IPS DF 19.7 (cell line): ENCODE data around the gene DPEP1.

Experiments used
- DNase-seq: peaks from one replicate; pipeline ENCODE4 v3.0.0-alpha.2; 2013; ENCODE audit warnings: low read depth, low spot score

DPEP1 gene

GRCh38 chr16:89598199-89598598 is 15.2 kb upstream of the DPEP1 start:
- DNase-seq = no peak

- DNase-seq = no peak
These were observed 14.0 kb upstream of the DPEP1 start for GRCh38 chr16:89599451-89599858.

GRCh38 chr16:89599902-89600301 is 13.5 kb upstream of the DPEP1 start:
- DNase-seq = no peak

DNA sequence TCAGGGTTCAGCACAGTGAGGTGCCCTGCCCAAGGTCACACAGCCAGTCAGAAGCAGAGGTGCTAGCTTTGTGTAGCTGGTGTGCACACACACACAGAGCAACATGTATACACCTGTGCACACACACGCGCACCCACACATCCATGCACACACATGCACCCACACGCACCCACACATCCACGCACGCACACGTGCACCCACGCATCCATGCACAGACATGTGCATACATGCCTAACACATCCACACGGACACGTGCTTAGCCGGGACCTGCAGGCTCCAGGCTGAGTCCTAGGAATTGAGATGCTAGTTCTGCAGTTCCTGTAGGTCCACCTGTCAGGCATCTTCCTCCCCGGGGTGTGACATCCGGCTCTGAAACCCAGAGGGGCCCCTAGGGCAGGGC is 13.0 kb upstream of the DPEP1 start:
- DNase-seq = no peak

DNA sequence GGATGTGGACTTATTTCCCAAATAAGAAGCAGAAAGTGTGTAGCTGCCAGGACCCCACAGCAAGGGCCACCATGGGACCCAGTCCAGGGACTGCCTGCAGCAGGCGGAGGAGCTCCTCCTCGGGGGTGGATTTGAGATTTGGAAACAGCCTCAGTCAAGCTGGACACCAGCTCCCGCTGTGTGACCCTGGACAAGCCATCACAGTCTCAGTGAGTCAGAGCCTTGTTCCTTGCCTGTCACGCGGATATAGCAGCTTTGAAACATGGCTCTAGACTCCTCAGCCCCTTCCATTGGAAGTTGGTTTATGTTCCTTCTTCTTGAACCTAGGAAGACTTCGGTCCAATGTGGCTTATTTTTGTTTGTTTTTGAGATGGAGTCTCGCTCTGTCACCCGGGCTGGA is 12.5 kb upstream of the DPEP1 start:
- no peak for DNase-seq

DNA sequence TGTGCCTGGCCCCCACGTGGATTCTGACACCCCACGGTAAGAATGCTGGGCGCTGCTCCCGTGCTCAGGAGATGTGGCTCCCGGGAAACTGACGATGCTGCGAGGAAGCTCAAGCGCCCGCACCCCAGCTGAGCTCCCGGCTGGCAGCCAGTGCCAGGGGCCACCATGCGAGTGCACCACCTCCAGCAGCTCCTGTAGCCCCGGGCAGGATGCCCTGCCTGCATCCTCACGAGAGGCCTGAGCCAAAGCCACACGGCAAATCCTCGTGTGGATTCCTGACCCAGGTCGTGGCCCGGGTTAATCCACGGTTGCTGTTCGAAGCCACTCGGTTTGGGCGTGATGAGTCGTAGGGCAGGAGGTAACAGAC is 11.6 kb upstream of the DPEP1 start:
- DNase-seq = no peak

DNA sequence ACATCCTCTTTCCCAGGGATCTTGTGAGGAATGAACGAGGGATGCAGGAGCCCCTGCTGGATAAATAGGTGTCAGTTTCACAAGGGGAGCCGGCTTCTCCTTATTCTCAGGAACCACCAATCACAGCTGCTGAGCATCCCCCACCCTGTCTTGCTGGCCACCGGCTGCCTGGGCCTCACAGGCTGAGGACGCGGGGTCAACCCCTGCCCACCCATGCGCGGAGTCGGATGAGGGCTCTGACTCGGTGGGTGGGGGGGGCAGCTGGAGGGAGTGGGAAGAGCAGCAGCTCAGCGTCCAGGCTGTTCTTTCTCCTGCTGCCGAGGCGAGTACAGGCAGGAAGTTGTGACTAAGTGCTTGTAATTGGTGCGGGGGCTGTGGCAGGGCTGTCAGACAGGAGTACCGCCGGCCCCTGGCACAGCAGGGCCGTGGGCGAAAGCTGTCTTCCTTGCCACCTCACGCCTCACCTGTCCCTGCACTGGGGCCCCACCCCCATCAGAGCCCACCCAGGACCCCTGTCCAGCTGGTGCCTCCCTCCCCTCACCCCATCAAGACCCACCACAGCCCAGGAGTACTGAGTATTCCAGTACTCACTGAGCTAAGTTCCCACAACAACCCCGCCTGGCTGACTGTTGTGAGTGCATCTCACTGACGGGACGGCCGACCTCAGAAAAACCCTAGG is 11.0 kb upstream of the DPEP1 start:
- no peak for DNase-seq

DNA sequence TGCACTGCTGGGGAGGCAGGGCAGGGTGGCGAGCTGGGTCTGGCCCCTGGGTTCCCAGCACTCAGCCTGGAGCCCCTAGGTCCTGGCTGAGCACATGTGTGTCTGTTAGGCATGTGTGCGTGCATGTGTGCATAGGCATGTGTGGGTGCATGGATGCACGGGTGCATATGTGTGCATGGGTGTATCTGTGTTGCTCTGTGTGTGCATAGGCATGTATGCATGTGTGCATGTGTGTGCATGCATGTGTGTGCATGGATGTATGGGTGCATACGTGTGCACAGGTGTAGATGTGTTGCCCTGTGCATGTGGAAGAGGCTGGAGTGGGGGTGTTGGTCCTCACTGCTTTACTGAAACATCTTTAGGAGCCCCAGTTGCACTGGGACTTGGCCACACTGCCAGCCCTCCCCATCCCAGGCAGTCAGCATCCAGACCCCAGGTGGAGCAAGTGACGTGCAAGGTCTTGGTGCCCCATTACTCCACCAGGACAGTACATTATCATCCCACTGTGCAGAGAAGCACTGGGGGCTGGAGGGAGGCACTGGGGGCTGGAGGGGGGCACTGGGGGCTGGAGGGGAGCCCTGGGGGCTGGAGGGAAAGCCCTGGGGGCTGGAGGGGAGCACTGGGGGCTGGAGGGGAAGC is 10.4 kb upstream of the DPEP1 start:
- DNase-seq = no peak

DNA sequence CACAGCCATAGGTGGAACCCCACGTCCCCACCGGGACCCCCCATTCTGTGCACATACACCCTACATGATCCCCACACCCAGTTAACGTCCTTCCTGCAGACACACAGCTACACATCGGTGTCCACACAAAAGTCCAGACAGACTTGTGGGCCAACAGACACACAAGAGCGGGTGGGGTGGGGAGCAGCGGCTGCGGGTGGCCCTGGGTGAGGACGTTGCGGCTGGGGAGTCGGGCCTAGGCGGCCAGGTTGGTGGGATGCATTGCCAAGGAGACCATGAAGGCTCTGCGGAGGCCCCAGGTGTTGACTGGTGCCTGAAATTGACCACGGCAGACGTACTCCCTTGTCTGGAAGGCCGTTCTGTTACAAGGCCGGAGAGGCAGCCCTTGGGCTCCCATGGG is 8.7 kb upstream of the DPEP1 start:
- no peak for DNase-seq

- no peak for DNase-seq
These were observed 8.1 kb upstream of the DPEP1 start for GRCh38 chr16:89605186-89605970.

DNA sequence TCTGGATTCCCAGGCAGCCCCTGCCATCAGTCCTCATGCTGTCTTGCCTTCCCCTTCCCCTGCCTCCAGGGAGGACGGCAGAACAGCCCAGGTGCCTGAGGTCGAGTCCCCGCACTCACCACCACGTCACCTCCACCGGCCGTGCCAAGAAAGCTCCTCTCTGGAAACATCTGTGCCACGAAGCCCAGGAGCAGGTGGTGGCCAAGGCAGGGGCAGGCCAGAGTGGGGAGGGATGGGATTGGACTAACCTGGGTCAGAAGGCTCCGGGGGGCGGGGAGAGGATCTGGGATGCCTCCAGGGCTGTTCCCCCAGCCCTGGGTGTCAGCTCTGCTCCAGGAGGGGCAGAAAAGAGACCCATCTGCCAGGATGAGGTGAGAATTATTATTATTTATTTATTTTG is 7.4 kb upstream of the DPEP1 start:
- no peak for DNase-seq

GRCh38 chr16:89607453-89607852 is 6.0 kb upstream of the DPEP1 start:
- DNase-seq = no peak

DNA sequence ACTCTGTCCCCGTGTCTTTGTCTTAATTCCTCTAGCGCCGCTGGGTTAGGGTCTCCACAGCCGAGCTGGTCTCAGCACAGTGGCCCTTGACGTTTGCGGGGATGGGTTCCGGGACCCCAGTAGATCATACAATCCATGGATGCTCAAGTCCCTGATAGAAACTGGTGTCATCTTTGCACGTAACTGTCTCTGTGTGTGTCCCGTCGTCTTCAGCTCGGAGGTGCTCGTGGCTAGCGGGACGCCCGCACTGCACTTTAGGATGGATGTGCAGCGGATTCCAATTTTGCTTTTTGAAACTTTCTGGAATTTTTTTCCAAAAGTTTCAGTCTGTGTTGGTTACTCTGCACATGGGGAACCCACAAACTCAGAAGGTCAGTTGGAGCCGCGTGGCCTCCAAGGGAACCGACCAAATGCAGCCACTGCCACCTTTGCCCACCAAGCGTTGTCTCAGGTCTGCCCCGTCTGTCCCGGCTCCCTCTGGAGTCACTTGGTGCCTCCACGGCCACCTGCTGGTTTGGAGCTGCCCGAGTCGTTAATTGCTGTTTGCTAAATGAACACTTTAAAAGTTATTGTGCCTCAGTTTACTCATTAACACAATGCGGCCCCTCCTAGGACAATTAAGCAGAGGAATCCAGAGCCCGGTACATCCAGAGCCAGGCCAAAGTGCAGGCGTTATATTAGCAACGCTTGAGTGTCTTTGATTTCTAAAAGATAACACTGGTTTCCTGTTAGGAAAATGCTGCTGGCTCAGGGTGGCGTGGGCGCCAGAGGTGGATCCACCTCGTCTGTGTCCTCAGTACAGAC is 5.3 kb upstream of the DPEP1 start:
- DNase-seq = no peak

DNA sequence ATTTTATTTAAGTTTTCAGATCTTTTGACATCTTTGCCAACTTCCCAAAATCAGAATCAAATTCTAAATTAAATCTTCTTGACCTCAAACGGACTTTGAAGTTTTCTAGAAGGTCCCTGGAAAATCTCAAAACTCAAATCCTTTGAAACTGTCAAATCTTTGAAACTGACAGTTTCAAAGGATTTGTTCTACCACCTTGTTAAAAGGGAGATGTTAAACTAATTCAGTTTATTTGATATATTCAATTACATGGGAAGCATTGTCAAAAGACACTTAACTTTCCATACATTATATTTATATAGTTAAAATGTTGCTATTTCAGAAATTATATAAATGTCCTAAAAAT is 3.4 kb upstream of the DPEP1 start:
- DNase-seq = no peak

- no peak for DNase-seq
These were observed 851 bp upstream of the DPEP1 start for GRCh38 chr16:89612415-89613166.

DNA sequence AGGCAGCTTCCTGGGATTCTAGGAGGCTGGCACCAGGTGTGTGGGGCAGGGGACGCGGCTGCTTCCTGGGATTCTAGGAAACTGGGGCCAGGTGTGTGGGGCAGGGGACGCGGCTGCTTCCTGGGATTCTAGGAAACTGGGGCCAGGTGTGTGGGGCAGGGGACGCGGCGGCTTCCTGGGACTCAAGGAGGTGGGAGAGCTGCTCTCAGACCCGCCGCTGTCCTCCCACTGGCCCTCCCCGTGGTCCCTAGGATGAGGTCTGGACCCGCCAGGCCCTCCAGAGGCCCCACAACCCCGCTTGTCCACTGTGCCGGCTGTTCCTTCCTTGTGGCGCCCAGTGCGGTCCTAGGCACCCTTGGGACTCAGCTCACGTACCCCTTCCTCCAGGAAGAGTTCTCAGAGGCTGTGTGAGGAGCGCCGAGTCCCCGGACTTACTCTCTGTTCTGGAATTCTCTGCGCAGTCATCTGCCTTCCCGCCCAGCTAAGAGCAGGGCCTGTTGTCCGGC is 565 bp downstream of the DPEP1 start:
- DNase-seq = no peak

DNA sequence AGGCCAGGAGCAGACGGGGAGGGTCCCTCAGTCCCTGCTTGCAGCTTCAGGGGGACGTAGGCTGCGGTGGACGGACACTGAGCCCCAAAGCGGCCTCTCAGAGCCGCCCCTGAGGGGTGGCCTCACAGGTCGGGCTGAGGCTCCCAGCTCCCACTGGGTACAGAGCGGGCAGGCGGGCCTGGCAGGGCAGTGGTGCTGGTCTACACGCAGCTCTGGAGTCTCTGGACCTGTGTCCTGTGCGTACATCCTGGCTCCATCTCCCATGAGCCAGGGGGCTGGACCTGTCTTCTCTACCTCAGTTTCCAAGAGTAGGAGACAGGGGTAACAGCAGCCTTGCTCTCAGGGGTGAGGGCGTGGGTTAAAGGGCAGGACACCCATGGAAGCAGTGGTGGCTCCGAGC is 1.7 kb downstream of the DPEP1 start:
- no peak for DNase-seq

GRCh38 chr16:89615596-89616090 is 2.2 kb downstream of the DPEP1 start:
- no peak for DNase-seq

DNA sequence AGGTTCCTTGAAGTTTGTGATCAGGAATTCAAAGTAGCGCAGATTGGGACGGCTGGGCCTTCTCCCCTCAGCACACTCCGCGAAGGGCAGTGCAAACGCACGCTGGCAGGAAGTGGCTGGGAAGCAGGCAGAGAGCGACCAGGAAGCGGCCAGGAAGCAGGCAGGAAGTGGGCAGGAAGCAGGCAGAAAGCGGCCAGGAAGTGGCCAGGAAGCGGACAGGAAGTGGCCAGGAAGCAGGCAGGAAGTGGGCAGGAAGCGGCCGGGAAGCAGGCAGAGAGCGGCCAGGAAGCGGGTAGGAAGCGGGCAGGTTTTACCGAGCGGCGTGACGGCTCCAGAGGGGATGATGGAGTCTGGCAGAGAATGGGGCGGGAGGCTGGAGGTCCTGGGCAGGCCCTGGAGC is 3.2 kb downstream of the DPEP1 start:
- DNase-seq = no peak

DNA sequence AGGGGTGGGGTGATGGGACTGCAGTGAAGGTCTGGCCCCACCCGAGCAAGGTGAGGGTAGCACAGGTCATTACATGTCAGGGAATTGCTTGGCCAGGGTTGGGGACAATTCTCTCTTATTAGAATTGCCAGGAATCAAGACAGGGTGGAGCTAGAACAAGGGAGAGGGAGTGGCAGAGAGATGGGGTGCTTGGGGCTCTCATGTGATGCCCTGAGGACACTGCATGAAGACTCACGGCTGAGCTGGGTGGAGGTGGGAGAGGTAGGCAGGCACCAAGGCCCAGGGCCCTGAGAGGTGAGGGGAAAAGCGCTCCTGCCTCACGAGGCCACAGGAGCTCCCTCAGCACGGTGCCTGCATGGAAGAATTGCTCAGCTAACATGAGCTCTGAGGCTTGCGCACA is 3.6 kb downstream of the DPEP1 start:
- DNase-seq = no peak
